H9 (cell line): ENCODE data around the gene SPATA20. TPM values are rescaled to one million over a fixed set of nuclear protein-coding genes. Genes with fewer than 3 reads are reported as not detected.

Experiments
- DNase-seq: peaks from one replicate; pipeline ENCODE4 v3.0.0-alpha.2; 2017
- H2AFZ ChIP-seq: one replicate; pipeline ENCODE4 v1.6.1; 2013; ENCODE audit warnings: mild to moderate bottlenecking, low read length, control low read depth, moderate library complexity
- H2AK5ac ChIP-seq: 2 replicates; pipeline ENCODE4 v1.6.1; 2013; ENCODE audit warnings: low read length, control low read depth, mixed read lengths; ENCODE audit not compliant: insufficient read length
- H2BK120ac ChIP-seq: one replicate; pipeline ENCODE4 v1.6.1; 2013; ENCODE audit warnings: low read depth, mild to moderate bottlenecking, low read length, control low read depth, inconsistent platforms; ENCODE audit not compliant: poor library complexity, severe bottlenecking
- H2BK12ac ChIP-seq: 2 replicates; pipeline ENCODE4 v1.6.1; 2013; ENCODE audit warnings: low read length, control low read depth, mixed read lengths, low read depth; ENCODE audit not compliant: insufficient read length
- H2BK15ac ChIP-seq: 2 replicates; pipeline ENCODE4 v1.6.1; 2013; ENCODE audit warnings: low read depth, low read length, control low read depth
- H2BK20ac ChIP-seq: one replicate; pipeline ENCODE4 v1.6.1; 2013; ENCODE audit warnings: low read depth, mild to moderate bottlenecking, low read length, control low read depth, inconsistent platforms; ENCODE audit not compliant: poor library complexity, severe bottlenecking
- H2BK5ac ChIP-seq: 2 replicates; pipeline ENCODE4 v1.6.1; 2013; ENCODE audit warnings: low read length, control low read depth, mixed read lengths; ENCODE audit not compliant: insufficient read length
- H3K14ac ChIP-seq: 2 replicates; pipeline ENCODE4 v1.6.1; 2013; ENCODE audit warnings: low read length, control low read depth; ENCODE audit not compliant: insufficient read depth
- H3K18ac ChIP-seq: 2 replicates; pipeline ENCODE4 v1.6.1; 2013; ENCODE audit warnings: low read depth, mild to moderate bottlenecking, mixed read lengths, low read length, control low read depth; ENCODE audit not compliant: insufficient read length
- H3K23ac ChIP-seq: 2 replicates; pipeline ENCODE4 v1.6.1; 2013; ENCODE audit warnings: low read length, control low read depth, mixed read lengths, low read depth; ENCODE audit not compliant: insufficient read length
- H3K23me2 ChIP-seq: 2 replicates; pipeline ENCODE4 v1.6.1; 2013; ENCODE audit warnings: low read depth, mild to moderate bottlenecking, mixed read lengths, low read length, control low read depth; ENCODE audit not compliant: insufficient read length, poor library complexity, severe bottlenecking
- H3K27ac ChIP-seq: 2 replicates; pipeline ENCODE4 v1.5.1; 2013; ENCODE audit warnings: low read length, control low read depth, mixed read lengths, low read depth; ENCODE audit not compliant: insufficient read length
- H3K27me3 ChIP-seq: 2 replicates; pipeline ENCODE4 v1.6.1; 2013; ENCODE audit warnings: low read length, control low read depth, inconsistent platforms; ENCODE audit not compliant: insufficient read depth
- H3K4ac ChIP-seq: 2 replicates; pipeline ENCODE4 v1.6.1; 2013; ENCODE audit warnings: low read depth, mild to moderate bottlenecking, control low read depth, inconsistent platforms, low read length, moderate library complexity
- H3K4me1 ChIP-seq: 2 replicates; pipeline ENCODE4 v1.6.1; 2013; ENCODE audit warnings: low read length, control low read depth, inconsistent platforms; ENCODE audit not compliant: insufficient read depth
- H3K4me2 ChIP-seq: 2 replicates; pipeline ENCODE4 v1.6.1; 2013; ENCODE audit warnings: low read length, control low read depth, mixed read lengths; ENCODE audit not compliant: insufficient read length, insufficient read depth
- H3K56ac ChIP-seq: 2 replicates; pipeline ENCODE4 v1.6.1; 2013; ENCODE audit warnings: low read depth, mild to moderate bottlenecking, mixed read lengths, low read length, control low read depth; ENCODE audit not compliant: insufficient read length
- H3K79me1 ChIP-seq: 2 replicates; pipeline ENCODE4 v1.6.1; 2013; ENCODE audit warnings: low read depth, mild to moderate bottlenecking, moderate library complexity, low read length, control low read depth, inconsistent platforms; ENCODE audit not compliant: insufficient read depth, poor library complexity, severe bottlenecking
- H3K79me2 ChIP-seq: 2 replicates; pipeline ENCODE4 v1.6.1; 2013; ENCODE audit warnings: low read length, control low read depth, inconsistent platforms; ENCODE audit not compliant: insufficient read depth
- H3K9ac ChIP-seq: 2 replicates; pipeline ENCODE4 v1.6.1; 2013; ENCODE audit warnings: low read length, control low read depth, mixed read lengths; ENCODE audit not compliant: insufficient read length; ENCODE audit errors: extremely low read depth
- H3K9me3 ChIP-seq: one replicate; pipeline ENCODE4 v1.6.1; 2013; ENCODE audit warnings: low read depth, low read length, inconsistent platforms; ENCODE audit not compliant: control insufficient read depth
- H3T11ph ChIP-seq: one replicate; pipeline ENCODE4 v1.6.1; 2013; ENCODE audit warnings: mild to moderate bottlenecking, low read length, control low read depth, inconsistent platforms
- H4K20me1 ChIP-seq: one replicate; pipeline ENCODE4 v1.6.1; 2013; ENCODE audit not compliant: control insufficient read depth, insufficient read length, insufficient read depth
- H4K5ac ChIP-seq: 2 replicates; pipeline ENCODE4 v1.6.1; 2013; ENCODE audit warnings: low read depth, mild to moderate bottlenecking, mixed read lengths, low read length, control low read depth; ENCODE audit not compliant: insufficient read length
- H4K8ac ChIP-seq: replicated peaks from 2 replicates; pipeline ENCODE4 v1.6.1; 2013; ENCODE audit warnings: low read length, control low read depth, mixed read lengths, low read depth; ENCODE audit not compliant: insufficient read length
- H4K91ac ChIP-seq: 2 replicates; pipeline ENCODE4 v1.6.1; 2013; ENCODE audit warnings: low read depth, mild to moderate bottlenecking, moderate library complexity, mixed read lengths, low read length, control low read depth; ENCODE audit not compliant: insufficient read length
- H3K27ac Mint-ChIP-seq, 3 experiments: 2 replicates in 2 of 3; 3 replicates in 1 of 3; pipeline ENCODE4 v1.8.0; 2020 to 2021; ENCODE audit warnings: mixed read lengths in 3 of 3, mild to moderate bottlenecking in 1 of 3, moderate library complexity in 1 of 3
- H3K27me3 Mint-ChIP-seq: 2 replicates; pipeline ENCODE4 v1.8.0; 2021; ENCODE audit warnings: low read depth, mild to moderate bottlenecking, moderate library complexity, mixed read lengths
- H3K36me3 Mint-ChIP-seq, 3 experiments: 2 replicates in 2 of 3; 3 replicates in 1 of 3; pipeline ENCODE4 v1.8.0; 2020 to 2021; ENCODE audit warnings: low read depth in 3 of 3, mixed read lengths in 3 of 3; ENCODE audit not compliant: insufficient read depth in 1 of 3
- H3K4me1 Mint-ChIP-seq, 2 experiments: 2 replicates each; pipeline ENCODE4 v1.8.0; 2020; ENCODE audit warnings: mixed read lengths in 2 of 2
- H3K4me3 Mint-ChIP-seq, 2 experiments: 2 replicates in 1 of 2; 3 replicates in 1 of 2; pipeline ENCODE4 v1.8.0; 2020 to 2021; ENCODE audit warnings: mild to moderate bottlenecking in 2 of 2, mixed read lengths in 2 of 2, moderate library complexity in 1 of 2
- H3K9me3 Mint-ChIP-seq, 2 experiments: 2 replicates in 1 of 2; 3 replicates in 1 of 2; pipeline ENCODE4 v1.8.0; 2020; ENCODE audit warnings: mild to moderate bottlenecking in 2 of 2, mixed read lengths in 2 of 2, moderate library complexity in 1 of 2
- WGBS: extraction: QIAGEN DNeasy Blood & Tissue Kit; methylation state at CpG from one replicate; pipeline ENCODE4 v1.1.7; 2013; ENCODE audit warnings: missing lambda C conversion rate, low lambda C conversion rate, mixed read lengths; ENCODE audit not compliant: insufficient read length; ENCODE audit errors: extremely low coverage; 5-methylcytosine and 5-hydroxymethylcytosine counted together
- total RNA-seq: library from RNA; stranded (reverse); gene quantifications from 2 replicates; pipeline ENCODE4 v1.2.1, GENCODE V29; 2021
- TF ChIP-seq, protein P1 (sequence below): fragments of 200-600 bp; sonication (generic); conservative IDR thresholded peaks from 3 replicates; pipeline ENCODE4 v1.8.0; 2021; ENCODE audit warnings: antibody characterized with exemption, mild to moderate bottlenecking

Gene SPATA20
- total RNA-seq, 1 experiment from 2014 or later = 23.9 TPM

DNA sequence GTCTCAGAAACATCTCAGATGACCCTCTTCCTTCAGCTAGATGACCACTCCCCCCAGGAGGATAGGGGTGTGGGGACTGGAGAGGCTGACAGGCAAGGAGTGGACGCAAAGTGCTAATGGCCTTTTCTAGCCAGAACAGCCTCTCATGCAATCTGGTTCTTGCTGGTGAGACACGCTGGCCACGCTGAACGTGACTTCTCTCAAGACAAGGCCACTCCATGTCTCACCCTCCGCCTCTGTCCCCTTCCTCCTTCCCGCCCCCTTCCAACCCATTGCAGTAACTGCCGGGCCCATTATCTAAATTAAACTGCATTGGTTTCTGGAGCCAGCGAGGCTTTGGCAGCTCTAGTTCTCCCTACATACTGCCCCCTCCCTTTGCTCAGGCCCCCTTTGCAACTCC is 23.1 kb downstream of the SPATA20 start:
- H4K20me1 ChIP-seq = no peaks in the 10 kb centered on the region
- H2BK15ac ChIP-seq = no peak overlapping the region
- no peak overlapping the region for H2BK5ac ChIP-seq
- no peak overlapping the region for H2AK5ac ChIP-seq
- no peak overlapping the region for H3K14ac ChIP-seq
- H3K27me3 ChIP-seq = peaks cover 11% of the 10 kb centered on the region; the same call in 1 of the 2 replicates
- no peaks in the 10 kb centered on the region for H3K79me2 ChIP-seq
- no peak overlapping the region for H3K23ac ChIP-seq
- no peak overlapping the region for H3K27ac Mint-ChIP-seq
- no peak overlapping the region for H4K5ac ChIP-seq
- no peaks in the 10 kb centered on the region for H3K9me3 Mint-ChIP-seq
- no CpG with 5 or more reads among the region's 8 CpGs for WGBS
- peaks cover 0 to 5% (median 2%) of the 10 kb centered on the region in 3 experiments; a peak in 2 of 7 replicates for H3K36me3 Mint-ChIP-seq
- TF ChIP-seq, protein P1, sequence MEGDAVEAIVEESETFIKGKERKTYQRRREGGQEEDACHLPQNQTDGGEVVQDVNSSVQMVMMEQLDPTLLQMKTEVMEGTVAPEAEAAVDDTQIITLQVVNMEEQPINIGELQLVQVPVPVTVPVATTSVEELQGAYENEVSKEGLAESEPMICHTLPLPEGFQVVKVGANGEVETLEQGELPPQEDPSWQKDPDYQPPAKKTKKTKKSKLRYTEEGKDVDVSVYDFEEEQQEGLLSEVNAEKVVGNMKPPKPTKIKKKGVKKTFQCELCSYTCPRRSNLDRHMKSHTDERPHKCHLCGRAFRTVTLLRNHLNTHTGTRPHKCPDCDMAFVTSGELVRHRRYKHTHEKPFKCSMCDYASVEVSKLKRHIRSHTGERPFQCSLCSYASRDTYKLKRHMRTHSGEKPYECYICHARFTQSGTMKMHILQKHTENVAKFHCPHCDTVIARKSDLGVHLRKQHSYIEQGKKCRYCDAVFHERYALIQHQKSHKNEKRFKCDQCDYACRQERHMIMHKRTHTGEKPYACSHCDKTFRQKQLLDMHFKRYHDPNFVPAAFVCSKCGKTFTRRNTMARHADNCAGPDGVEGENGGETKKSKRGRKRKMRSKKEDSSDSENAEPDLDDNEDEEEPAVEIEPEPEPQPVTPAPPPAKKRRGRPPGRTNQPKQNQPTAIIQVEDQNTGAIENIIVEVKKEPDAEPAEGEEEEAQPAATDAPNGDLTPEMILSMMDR = no peak
- DNase-seq = no peak
- no peak overlapping the region for H3K4me3 Mint-ChIP-seq
- no peak overlapping the region for H2AFZ ChIP-seq
- H3K79me1 ChIP-seq = no peaks in the 10 kb centered on the region
- H3K4ac ChIP-seq = no peak overlapping the region
- H4K8ac ChIP-seq = no peak overlapping the region
- no peak overlapping the region for H2BK120ac ChIP-seq
- no peak overlapping the region for H3T11ph ChIP-seq
- no peak overlapping the region for H3K9ac ChIP-seq
- H4K91ac ChIP-seq = no peak overlapping the region
- no peak overlapping the region for H3K27ac ChIP-seq
- H3K27me3 Mint-ChIP-seq = peaks cover 45% of the 10 kb centered on the region
- H3K56ac ChIP-seq = no peak overlapping the region
- H3K18ac ChIP-seq = no peak overlapping the region
- no peak overlapping the region for H3K4me2 ChIP-seq
- H3K4me1 ChIP-seq = 0 out of 2 replicates have a peak, but pooled peaks cover 2% of the 10 kb centered on the region
- peaks cover 24 to 45% of the 10 kb centered on the region in 2 experiments for H3K4me1 Mint-ChIP-seq
- no peak overlapping the region for H2BK20ac ChIP-seq
- no peak overlapping the region for H2BK12ac ChIP-seq
- no peaks in the 10 kb centered on the region for H3K9me3 ChIP-seq
- no peaks in the 10 kb centered on the region for H3K23me2 ChIP-seq
